HEK293 (cell line): ENCODE data around the gene DMD.

Experiments used
- CTCF ChIA-PET: fragments of 350-600 bp; formaldehyde crosslinking; extraction: SDS; loops from one replicate; lab custom pipeline; 2021; ENCODE audit warnings: antibody characterized with exemption; lab: Yijun Ruan, JAX
- POLR2A ChIA-PET: fragments of 300-600 bp; formaldehyde crosslinking; extraction: SDS; loops from one replicate; lab custom pipeline; 2020; ENCODE audit warnings: antibody characterized with exemption, inconsistent platforms; lab: Yijun Ruan, JAX
- H3K27ac ChIP-seq: fragments of 200-500 bp; sonication (Bioruptor generic); 2 replicates; pipeline ENCODE4 v1.5.1; 2014; ENCODE audit warnings: low read depth, low read length, control low read depth, inconsistent platforms; ENCODE audit errors: extremely low read depth
- H3K36me3 ChIP-seq, 2 experiments: fragments of 200-500 bp in 1 of 2; sonication (Bioruptor generic) in 1 of 2; 1 replicate in 1 of 2; 2 replicates in 1 of 2; pipeline ENCODE4 v1.5.1; 2014 to 2017; ENCODE audit warnings: inconsistent platforms in 2 of 2, low read length in 2 of 2; ENCODE audit not compliant: control insufficient read depth in 2 of 2, insufficient read depth in 1 of 2
- H3K4me1 ChIP-seq: fragments of 200-500 bp; sonication (Bioruptor generic); 2 replicates; pipeline ENCODE4 v1.5.1; 2014; ENCODE audit warnings: mild to moderate bottlenecking, low read length, inconsistent platforms; ENCODE audit not compliant: control insufficient read depth, insufficient read depth
- H3K4me3 ChIP-seq: 2 replicates; pipeline ENCODE4 v1.5.1; 2011; ENCODE audit warnings: low read depth, mild to moderate bottlenecking, control low read depth, low read length, moderate library complexity
- H3K9me3 ChIP-seq: fragments of 200-500 bp; sonication (Bioruptor generic); 2 replicates; pipeline ENCODE4 v1.5.1; 2014; ENCODE audit warnings: low read depth, low read length, inconsistent platforms; ENCODE audit not compliant: control insufficient read depth, insufficient read depth
- CTCF ChIP-seq: fragments of 450-650 bp; formaldehyde crosslinking; IDR thresholded peaks from 2 replicates; pipeline ENCODE4 v1.5.1; 2016; ENCODE audit warnings: missing biosample characterization, missing genetic modification characterization
- RBAK ChIP-seq: fragments of 450-650 bp; formaldehyde crosslinking; IDR thresholded peaks from 2 replicates; pipeline ENCODE4 v1.5.1; 2016; ENCODE audit warnings: missing biosample characterization, missing genetic modification characterization
- SP3 ChIP-seq: fragments of 450-650 bp; formaldehyde crosslinking; IDR thresholded peaks from 2 replicates; pipeline ENCODE4 v1.5.1; 2016; ENCODE audit warnings: missing biosample characterization, missing genetic modification characterization
- YY1 ChIP-seq: fragments of 450-650 bp; formaldehyde crosslinking; IDR thresholded peaks from 2 replicates; pipeline ENCODE4 v1.5.1; 2018; ENCODE audit warnings: missing biosample characterization, missing genetic modification characterization
- ZBTB1 ChIP-seq: fragments of 450-650 bp; formaldehyde crosslinking; IDR thresholded peaks from 2 replicates; pipeline ENCODE4 v1.5.1; 2016; ENCODE audit warnings: missing biosample characterization, missing genetic modification characterization
- ZFP37 ChIP-seq: fragments of 450-650 bp; formaldehyde crosslinking; IDR thresholded peaks from 2 replicates; pipeline ENCODE4 v1.5.1; 2016; ENCODE audit warnings: missing biosample characterization, missing genetic modification characterization
- ZFP41 ChIP-seq: fragments of 450-650 bp; formaldehyde crosslinking; IDR thresholded peaks from 2 replicates; pipeline ENCODE4 v1.5.1; 2016; ENCODE audit warnings: missing biosample characterization, missing genetic modification characterization, borderline replicate concordance
- ZNF18 ChIP-seq: fragments of 450-650 bp; formaldehyde crosslinking; IDR thresholded peaks from 2 replicates; pipeline ENCODE4 v1.5.1; 2016; ENCODE audit warnings: missing biosample characterization, missing genetic modification characterization
- ZNF423 ChIP-seq: fragments of 450-650 bp; formaldehyde crosslinking; IDR thresholded peaks from 2 replicates; pipeline ENCODE4 v1.5.1; 2016; ENCODE audit warnings: missing biosample characterization, missing genetic modification characterization
- ZNF433 ChIP-seq: fragments of 450-650 bp; formaldehyde crosslinking; IDR thresholded peaks from 2 replicates; pipeline ENCODE4 v1.5.1; 2016; ENCODE audit warnings: missing biosample characterization, missing genetic modification characterization, low read depth
- ZNF518A ChIP-seq: fragments of 450-650 bp; formaldehyde crosslinking; conservative IDR thresholded peaks from 2 replicates; pipeline ENCODE4 v1.5.1; 2016; ENCODE audit warnings: low read depth, missing biosample characterization, missing genetic modification characterization
- ZNF558 ChIP-seq: fragments of 450-650 bp; formaldehyde crosslinking; IDR thresholded peaks from 2 replicates; pipeline ENCODE4 v1.5.1; 2016; ENCODE audit warnings: missing biosample characterization, missing genetic modification characterization
- ZNF623 ChIP-seq: fragments of 450-650 bp; formaldehyde crosslinking; IDR thresholded peaks from 2 replicates; pipeline ENCODE4 v1.5.1; 2016; ENCODE audit warnings: missing biosample characterization, missing genetic modification characterization
- ZNF670 ChIP-seq: fragments of 450-650 bp; formaldehyde crosslinking; IDR thresholded peaks from 2 replicates; pipeline ENCODE4 v1.5.1; 2016; ENCODE audit warnings: missing biosample characterization, missing genetic modification characterization, low read depth
- ZNF768 ChIP-seq: fragments of 450-650 bp; formaldehyde crosslinking; IDR thresholded peaks from 2 replicates; pipeline ENCODE4 v1.5.1; 2018; ENCODE audit warnings: missing biosample characterization, mild to moderate bottlenecking, missing genetic modification characterization

DMD gene

GRCh38 chrX:31423609-31424189, 1787.7 kb downstream of the DMD start:
- H3K9me3 ChIP-seq: no peaks in the 10 kb centered on the region
- CTCF ChIA-PET: interaction anchor here (0.5 to 4.2 kb wide), 14 partner anchors 10 to 387 kb away, joined by 3 to 20 read pairs (median 4); no protein-coding TSS in a partner anchor
- no peak overlapping the region for H3K4me3 ChIP-seq
- POLR2A ChIA-PET: no interaction called here
- TF ChIP-seq CTCF (tag by site-specific recombination) (0 out of 2 replicates have a peak, but pooled peaks have one; percentile 20), RBAK (no peak)
- no peaks in the 10 kb centered on the region for H3K36me3 ChIP-seq
- H3K4me1 ChIP-seq: no peaks in the 10 kb centered on the region; the same call in 1 of the 2 replicates
- H3K27ac ChIP-seq: no peak overlapping the region

GRCh38 chrX:31421441-31421840, 1789.9 kb downstream of the DMD start:
- no peak overlapping the region for H3K4me3 ChIP-seq
- H3K9me3 ChIP-seq: no peaks in the 10 kb centered on the region
- POLR2A ChIA-PET: no interaction called here
- H3K4me1 ChIP-seq: no peaks in the 10 kb centered on the region; the same call in 1 of the 2 replicates
- H3K36me3 ChIP-seq: no peaks in the 10 kb centered on the region
- CTCF ChIA-PET: interaction anchor here (0.6 to 0.8 kb wide), 3 partner anchors 14 to 153 kb away, joined by 3 read pairs; no protein-coding TSS in a partner anchor
- no peak overlapping the region for H3K27ac ChIP-seq
- TF ChIP-seq CTCF (tag by site-specific recombination): no peak
- TF ChIP-seq ZNF558 (tag by site-specific recombination): no peak
- no peak for TF ChIP-seq ZFP37 (tag by site-specific recombination)
- TF ChIP-seq ZNF623 (tag by site-specific recombination): no peak
- TF ChIP-seq ZNF518A (tag by site-specific recombination): no peak
- no peak for TF ChIP-seq SP3 (tag by site-specific recombination)
- no peak for TF ChIP-seq ZBTB1 (tag by site-specific recombination)
- TF ChIP-seq YY1 (tag by site-specific recombination): no peak
- TF ChIP-seq ZNF768: no peak
- no peak for TF ChIP-seq ZFP41 (tag by site-specific recombination)
- TF ChIP-seq ZNF18: no peak
- TF ChIP-seq ZNF670 (tag by site-specific recombination): no peak
- no peak for TF ChIP-seq ZNF423 (tag by site-specific recombination)
- TF ChIP-seq ZNF433 (tag by site-specific recombination): no peak
